Activated T-cell treated with anti-CD3 and anti-CD28 coated beads, Interleukin-2, amount 50 U/mL, for 4 hours (primary cell): ENCODE measurements around the gene TMEM35B. TPM values are rescaled to one million over a fixed set of nuclear protein-coding genes. Genes with fewer than 3 reads are reported as not detected.
"Not testable (repeated sequence)": the region's sequence is repeated elsewhere in the genome, so short reads cannot be mapped to it uniquely, and the experiment has no call there.

Experiments
- ATAC-seq, 2 donors: fragments of 200-7000 bp; cut with Tn5 transposase; one replicate each; pipeline ENCODE4 v1.10.0; 2021
- DNase-seq: peaks from one replicate; pipeline ENCODE4 v3.0.0-alpha.2; 2020
- H3K27me3 Mint-ChIP-seq: one replicate; pipeline ENCODE4 v1.8.0; 2021; ENCODE audit warnings: low read depth, mixed read lengths
- H3K36me3 Mint-ChIP-seq: one replicate; pipeline ENCODE4 v1.8.0; 2022; ENCODE audit warnings: mixed read lengths; ENCODE audit not compliant: insufficient read depth
- H3K4me1 Mint-ChIP-seq: one replicate; pipeline ENCODE4 v1.8.0; 2021; ENCODE audit warnings: low read depth, mixed read lengths
- H3K4me3 Mint-ChIP-seq: one replicate; pipeline ENCODE4 v1.8.0; 2021; ENCODE audit warnings: mild to moderate bottlenecking, moderate library complexity, mixed read lengths
- H3K9me3 Mint-ChIP-seq: one replicate; pipeline ENCODE4 v1.8.0; 2021; ENCODE audit warnings: mixed read lengths
- total RNA-seq, 3 donors: library from RNA; stranded (reverse); gene quantifications; one replicate each; pipeline ENCODE4 v1.2.1, GENCODE V29; 2021

The TMEM35B gene
- 10 to 100 TPM; 14.9 to 17.4 (median 16.4) TPM for total RNA-seq

DNA sequence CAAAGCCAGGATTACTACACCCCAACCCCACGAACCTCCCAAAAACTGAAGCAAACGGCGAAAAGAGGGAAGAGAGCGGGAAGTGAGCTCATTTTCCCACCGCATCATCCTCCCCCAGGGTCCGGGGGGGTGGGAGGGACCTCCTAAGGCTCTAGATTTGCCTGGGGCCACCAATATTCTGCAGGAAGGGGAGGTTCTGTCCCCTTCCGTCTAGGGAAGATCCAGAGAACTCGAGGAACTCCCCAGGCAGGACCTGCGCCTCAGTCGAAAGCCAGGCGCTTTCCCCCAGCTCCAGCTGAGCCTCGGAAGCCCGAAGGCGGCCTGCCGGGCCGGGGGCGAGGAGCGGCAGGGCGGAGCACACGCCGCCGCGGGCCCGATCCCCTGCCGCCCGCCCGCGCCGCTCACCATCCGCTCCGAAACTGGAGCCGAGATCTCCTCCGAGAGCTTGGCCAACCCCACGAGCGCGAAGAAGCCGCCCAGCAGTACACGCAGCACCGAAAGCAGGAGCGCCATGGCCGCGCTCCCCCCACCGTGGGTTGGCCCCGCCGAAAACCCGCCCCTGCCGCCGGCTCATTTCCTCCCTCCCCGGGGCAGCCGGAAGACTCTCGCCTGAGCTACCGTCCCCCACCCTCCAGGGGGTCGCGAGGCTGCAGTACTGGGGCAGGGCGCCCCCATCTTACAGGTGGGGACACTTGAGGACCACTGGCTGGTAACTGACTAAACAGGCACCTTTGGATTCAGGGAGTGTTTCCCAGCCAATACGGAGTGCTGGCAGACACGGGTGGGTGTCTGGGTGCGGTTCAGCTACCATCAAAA, at the start of gene TMEM35B:
Gene TMEM35B, minus strand, starts transcription at position 555 of the 816 bp plus-strand sequence. Its CDS starts 42 bp downstream, at position 513.
- DNase-seq (peak; percentile 74), ATAC-seq (peak; percentile 94 to 95)
- peak within 1 kb of the TSS; percentile 98 for H3K4me3 Mint-ChIP-seq
- H3K9me3 Mint-ChIP-seq, result no peaks in the 10 kb centered on the region
- H3K36me3 Mint-ChIP-seq, result peaks cover 12% of the 10 kb centered on the region
- no peaks in the 10 kb centered on the region for H3K27me3 Mint-ChIP-seq
- H3K4me1 Mint-ChIP-seq, result peaks cover 44% of the 10 kb centered on the region

DNA sequence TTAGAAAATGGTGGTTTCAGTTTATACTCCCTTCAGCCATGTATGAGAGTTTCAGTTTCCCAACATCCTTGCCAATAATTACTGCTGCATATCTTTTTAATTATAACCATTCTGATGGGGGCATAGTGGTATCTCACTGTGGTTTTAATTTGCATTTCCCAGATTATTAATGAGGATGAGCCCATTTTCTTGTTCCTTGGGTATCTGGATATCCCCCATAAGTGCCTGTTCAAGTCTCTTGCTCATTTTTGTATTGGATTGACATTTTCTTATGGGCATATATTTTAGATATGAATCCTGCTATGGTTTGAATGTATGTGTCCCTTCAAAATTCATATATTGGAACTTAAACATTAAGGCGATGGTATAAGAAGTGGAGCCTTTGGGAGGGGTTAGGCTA, 48.2 kb upstream of the TMEM35B start:
- no peak for DNase-seq
- ATAC-seq, result no peak
- Mint-ChIP-seq H3K4me1 (peaks cover 21% of the 10 kb centered on the region), H3K9me3 (peaks cover 4% of the 10 kb centered on the region), H3K4me3 (no peak overlapping the region), H3K36me3 (peaks cover 1% of the 10 kb centered on the region), H3K27me3 (no peaks in the 10 kb centered on the region)

DNA sequence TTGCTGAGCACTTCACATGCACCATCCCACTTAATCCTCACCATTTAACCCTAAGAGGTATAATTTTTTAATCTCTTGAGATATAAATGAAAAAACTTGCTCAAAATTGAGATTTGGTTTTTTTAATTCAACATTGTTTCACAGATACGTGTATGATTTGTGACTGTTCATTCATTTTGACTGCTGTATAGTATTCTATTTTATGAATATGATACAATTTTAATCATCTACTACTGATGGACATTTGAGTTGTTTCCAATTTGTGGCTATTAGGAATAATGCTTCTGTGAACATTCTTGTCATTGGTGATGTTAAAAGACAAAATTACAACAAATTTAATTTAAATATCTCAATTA, 47.2 kb upstream of the TMEM35B start:
- Mint-ChIP-seq H3K36me3 (peaks cover 7% of the 10 kb centered on the region), H3K27me3 (no peaks in the 10 kb centered on the region), H3K4me1 (peaks cover 24% of the 10 kb centered on the region), H3K9me3 (peaks cover 4% of the 10 kb centered on the region), H3K4me3 (peak overlapping the region; percentile 51)
- ATAC-seq (no peak), DNase-seq (no peak)

GRCh38 chr1:35030756-35031446, 45.8 kb upstream of the TMEM35B start:
- Mint-ChIP-seq H3K4me1 (peaks cover 33% of the 10 kb centered on the region), H3K9me3 (peaks cover 4% of the 10 kb centered on the region), H3K4me3 (peak overlapping the region; percentile 98), H3K27me3 (no peaks in the 10 kb centered on the region), H3K36me3 (peaks cover 17% of the 10 kb centered on the region)
- peak; percentile 33 for DNase-seq
- peak; percentile 69 to 81 for ATAC-seq

DNA sequence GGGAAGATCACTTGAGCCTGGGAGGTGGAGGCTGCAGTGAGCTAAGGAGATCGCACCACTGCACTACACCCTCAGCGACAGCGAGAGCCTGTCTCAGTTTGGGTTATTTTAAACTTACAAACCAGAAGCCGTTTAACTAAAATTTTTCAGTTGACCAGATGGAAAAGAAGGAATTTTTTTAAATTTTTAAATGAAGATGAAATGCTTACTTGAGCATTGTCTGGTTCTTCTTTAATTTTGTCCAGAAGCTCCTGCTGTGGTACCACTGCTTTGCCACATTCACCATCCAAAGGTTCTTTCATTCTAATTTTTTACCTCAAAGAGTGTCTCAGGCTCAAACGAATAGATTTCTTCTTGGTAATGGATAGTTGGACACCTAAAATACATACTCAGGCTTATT, 45.2 kb upstream of the TMEM35B start:
- ATAC-seq (no peak), DNase-seq (no peak)
- Mint-ChIP-seq H3K36me3 (peaks cover 21% of the 10 kb centered on the region), H3K4me3 (peak overlapping the region; percentile 98), H3K9me3 (peaks cover 4% of the 10 kb centered on the region), H3K27me3 (no peaks in the 10 kb centered on the region), H3K4me1 (peaks cover 37% of the 10 kb centered on the region)

GRCh38 chr1:35029761-35030160, 44.6 kb upstream of the TMEM35B start:
- H3K4me1 Mint-ChIP-seq, result peaks cover 37% of the 10 kb centered on the region
- ATAC-seq, result no peak
- H3K36me3 Mint-ChIP-seq, result peaks cover 21% of the 10 kb centered on the region
- H3K9me3 Mint-ChIP-seq, result peaks cover 4% of the 10 kb centered on the region
- no peaks in the 10 kb centered on the region for H3K27me3 Mint-ChIP-seq
- H3K4me3 Mint-ChIP-seq, result peak overlapping the region; percentile 98
- no peak for DNase-seq

- Mint-ChIP-seq H3K9me3 (no peaks in the 10 kb centered on the region), H3K4me1 (no peaks in the 10 kb centered on the region), H3K4me3 (no peak overlapping the region), H3K36me3 (peaks cover 19% of the 10 kb centered on the region), H3K27me3 (no peaks in the 10 kb centered on the region)
- DNase-seq, result no peak
- no peak for ATAC-seq
Measured at GRCh38 chr1:35016406-35016805, 31.3 kb upstream of the TMEM35B start.

GRCh38 chr1:35014486-35014885, 29.3 kb upstream of the TMEM35B start:
- no peak for ATAC-seq
- Mint-ChIP-seq H3K4me1 (no peaks in the 10 kb centered on the region), H3K9me3 (no peaks in the 10 kb centered on the region), H3K27me3 (no peaks in the 10 kb centered on the region), H3K36me3 (peaks cover 31% of the 10 kb centered on the region), H3K4me3 (no peak overlapping the region)
- DNase-seq, result no peak

DNA sequence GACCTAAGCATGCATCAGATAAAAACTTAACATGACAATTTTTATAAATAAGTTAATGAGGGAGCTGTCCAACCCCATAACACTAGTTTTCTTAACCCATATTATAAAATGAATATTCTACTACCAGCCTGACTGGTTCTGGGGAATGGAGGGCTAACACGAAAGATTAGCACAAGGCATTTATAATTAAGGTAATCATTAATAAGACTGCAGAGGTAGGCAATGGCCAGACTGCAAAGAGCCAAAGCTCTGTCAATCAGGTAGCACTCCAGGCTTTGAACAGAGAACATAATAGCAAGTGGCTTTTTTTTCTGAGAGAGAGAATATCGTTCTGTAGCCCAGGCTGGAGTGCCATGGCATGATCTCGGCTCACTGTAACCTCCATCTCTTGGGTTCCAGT, 20.6 kb upstream of the TMEM35B start:
- ATAC-seq (no peak), DNase-seq (no peak)
- Mint-ChIP-seq H3K4me3 (no peak overlapping the region), H3K9me3 (no peaks in the 10 kb centered on the region), H3K27me3 (no peaks in the 10 kb centered on the region), H3K4me1 (no peaks in the 10 kb centered on the region), H3K36me3 (peaks cover 25% of the 10 kb centered on the region)

GRCh38 chr1:35001743-35002142, 16.6 kb upstream of the TMEM35B start:
- ATAC-seq, result no peak
- Mint-ChIP-seq H3K27me3 (no peaks in the 10 kb centered on the region), H3K9me3 (no peaks in the 10 kb centered on the region), H3K36me3 (peaks cover 26% of the 10 kb centered on the region), H3K4me1 (no peaks in the 10 kb centered on the region), H3K4me3 (no peak overlapping the region)
- no peak for DNase-seq

DNA sequence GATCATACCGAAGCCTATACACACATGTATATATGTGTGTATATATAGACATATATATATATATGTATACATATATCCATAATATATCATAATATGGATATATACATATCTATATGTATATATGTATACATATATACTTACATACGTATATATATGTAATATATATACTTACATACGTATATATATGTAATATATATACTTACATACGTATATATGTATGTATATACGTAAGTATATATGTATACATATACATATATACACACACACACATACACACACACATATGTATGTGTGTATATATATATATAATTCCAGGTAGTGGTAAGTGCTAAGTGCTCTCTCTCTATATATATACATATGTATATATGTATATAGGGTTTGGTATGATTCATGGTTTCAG, 9.7 kb upstream of the TMEM35B start:
- peaks cover 15% of the 10 kb centered on the region for H3K36me3 Mint-ChIP-seq
- DNase-seq (no peak), ATAC-seq (no peak)
- no peaks in the 10 kb centered on the region for H3K27me3 Mint-ChIP-seq
- no peak overlapping the region for H3K4me3 Mint-ChIP-seq
- no peaks in the 10 kb centered on the region for H3K9me3 Mint-ChIP-seq
- no peaks in the 10 kb centered on the region for H3K4me1 Mint-ChIP-seq

DNA sequence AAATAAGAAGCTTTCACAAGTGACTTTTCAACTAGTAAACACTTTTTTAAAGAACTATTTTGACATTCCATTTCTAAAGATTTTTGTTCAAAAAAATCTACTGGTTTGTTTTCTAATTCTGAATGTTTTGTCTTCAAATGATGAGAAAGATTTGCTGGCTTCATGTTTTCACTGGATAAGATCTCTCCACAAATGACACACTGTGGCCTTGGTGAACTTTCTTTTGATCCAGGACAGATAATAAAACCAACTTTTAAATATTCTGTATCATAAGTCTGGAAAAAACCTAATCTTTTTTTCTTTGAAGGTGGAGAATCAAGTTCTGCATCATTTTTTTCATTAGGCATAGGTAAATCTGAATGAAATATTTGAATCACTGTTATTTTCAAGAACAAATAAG, 3.4 kb upstream of the TMEM35B start:
- Mint-ChIP-seq H3K27me3 (no peaks in the 10 kb centered on the region), H3K4me3 (no peak overlapping the region), H3K9me3 (no peaks in the 10 kb centered on the region), H3K36me3 (peaks cover 4% of the 10 kb centered on the region), H3K4me1 (peaks cover 22% of the 10 kb centered on the region)
- DNase-seq (no peak), ATAC-seq (no peak)

- DNase-seq (no peak), ATAC-seq (no peak)
- no peak overlapping the region for H3K4me3 Mint-ChIP-seq
- H3K27me3 Mint-ChIP-seq, result no peaks in the 10 kb centered on the region
- H3K9me3 Mint-ChIP-seq, result no peaks in the 10 kb centered on the region
- peaks cover 25% of the 10 kb centered on the region for H3K4me1 Mint-ChIP-seq
- peaks cover 4% of the 10 kb centered on the region for H3K36me3 Mint-ChIP-seq
Measured at GRCh38 chr1:34988147-34988546, 3.0 kb upstream of the TMEM35B start.

GRCh38 chr1:34987018-34987417, 1.9 kb upstream of the TMEM35B start:
- Mint-ChIP-seq H3K36me3 (peaks cover 5% of the 10 kb centered on the region), H3K4me1 (peaks cover 31% of the 10 kb centered on the region), H3K4me3 (no peak overlapping the region), H3K9me3 (no peaks in the 10 kb centered on the region), H3K27me3 (no peaks in the 10 kb centered on the region)
- no peak for DNase-seq
- ATAC-seq, result no peak

- peak overlapping the region; percentile 98 for H3K4me3 Mint-ChIP-seq
- peaks cover 40% of the 10 kb centered on the region for H3K4me1 Mint-ChIP-seq
Measured at GRCh38 chr1:34985609-34985904, 410 bp upstream of the TMEM35B start.

More at GRCh38 chr1:34985609-34985904, 410 bp upstream of the TMEM35B start:
- not testable (repeated sequence) for ATAC-seq, DNase-seq, H3K9me3 Mint-ChIP-seq, H3K27me3 Mint-ChIP-seq
- H3K36me3 Mint-ChIP-seq, result peaks cover 12% of the 10 kb centered on the region
